ENCODE measurements around the gene VPREB3.

GRCh38 chr22:23789638-23790037 is 35.4 kb upstream of the VPREB3 start:
- TF ChIP-seq CTCF (IDR thresholded peaks at IDR 0.05) (no peak), POLR2A (IDR thresholded peaks at IDR 0.05; ENCODE audit: low read length) (no peak), REST (IDR thresholded peaks at IDR 0.05) (no peak), CBX8 (IDR thresholded peaks at IDR 0.05) (no peak), CHD4 (IDR thresholded peaks at IDR 0.05; ENCODE audit: borderline replicate concordance) (no peak), EP300 (IDR thresholded peaks at IDR 0.05) (no peak), PBX3 (IDR thresholded peaks at IDR 0.05) (no peak)
